Measurements from ENCODE around the gene PRKCD. TPM values are rescaled to one million over a fixed set of nuclear protein-coding genes. Genes with fewer than 3 reads are reported as not detected.

The PRKCD gene
- total RNA-seq, 1 donor from 2014 or later, result 10.6 TPM

GRCh38 chr3:53198996-53199395, 38.0 kb downstream of the PRKCD start:
- no peak for DNase-seq (ENCODE audit: low spot score)
- intact Hi-C loops (cut with DNase I), result no loop called here

- DNase-seq (ENCODE audit: low spot score), result no peak
- intact Hi-C loops (cut with DNase I), result no loop called here
Observed at GRCh38 chr3:53199834-53200233, 38.8 kb downstream of the PRKCD start.

- DNase-seq (ENCODE audit: low spot score), result no peak
- intact Hi-C loops (cut with DNase I), result no loop called here
Observed at GRCh38 chr3:53200501-53201498, 39.8 kb downstream of the PRKCD start.

- no peak for DNase-seq (ENCODE audit: low spot score)
- intact Hi-C loops (cut with DNase I), result no loop called here
Observed at GRCh38 chr3:53202331-53203015, 41.5 kb downstream of the PRKCD start.

GRCh38 chr3:53211706-53212702, 51.0 kb downstream of the PRKCD start:
- intact Hi-C loops (cut with DNase I), result no loop called here
- DNase-seq (ENCODE audit: low spot score), result peak; percentile 41

- intact Hi-C loops (cut with DNase I), result no loop called here
- peak; percentile 26 for DNase-seq (ENCODE audit: low spot score)
Observed at GRCh38 chr3:53213276-53213675, 52.3 kb downstream of the PRKCD start.

- intact Hi-C loops (cut with DNase I), result no loop called here
- DNase-seq (ENCODE audit: low spot score), result no peak
Observed at GRCh38 chr3:53215816-53216215, 54.8 kb downstream of the PRKCD start.

- no peak for DNase-seq (ENCODE audit: low spot score)
- intact Hi-C loops (cut with DNase I), result no loop called here
Observed at GRCh38 chr3:53216723-53217122, 55.7 kb downstream of the PRKCD start.

- no peak for DNase-seq (ENCODE audit: low spot score)
- intact Hi-C loops (cut with DNase I), result no loop called here
Observed at GRCh38 chr3:53217175-53217574, 56.2 kb downstream of the PRKCD start.

GRCh38 chr3:53218131-53218530, 57.1 kb downstream of the PRKCD start:
- intact Hi-C loops (cut with DNase I), result no loop called here
- DNase-seq (ENCODE audit: low spot score), result no peak

GRCh38 chr3:53219895-53220483, 59.0 kb downstream of the PRKCD start:
- DNase-seq (ENCODE audit: low spot score), result peak; percentile 94
- intact Hi-C loops (cut with DNase I), result loop anchor here (5.0 kb wide), 1 partner anchor 487 kb away; no protein-coding TSS in a partner anchor

- no peak for DNase-seq (ENCODE audit: low spot score)
- intact Hi-C loops (cut with DNase I), result loop anchor here (5.0 kb wide), 1 partner anchor 486 kb away; no protein-coding TSS in a partner anchor
Observed at GRCh38 chr3:53221345-53221744, 60.3 kb downstream of the PRKCD start.

GRCh38 chr3:53221827-53222182, 60.8 kb downstream of the PRKCD start:
- no peak for DNase-seq (ENCODE audit: low spot score)
- intact Hi-C loops (cut with DNase I), result loop anchor here (5.0 kb wide), 1 partner anchor 485 kb away; no protein-coding TSS in a partner anchor

- intact Hi-C loops (cut with DNase I), result loop anchor here (5.0 kb wide), 1 partner anchor 485 kb away; no protein-coding TSS in a partner anchor
- DNase-seq (ENCODE audit: low spot score), result no peak
Observed at GRCh38 chr3:53222183-53222901, 61.3 kb downstream of the PRKCD start.

- DNase-seq (ENCODE audit: low spot score), result peak; percentile 51
- intact Hi-C loops (cut with DNase I), result loop anchor here (5.0 kb wide), 1 partner anchor 484 kb away; no protein-coding TSS in a partner anchor
Observed at GRCh38 chr3:53223025-53223424, 62.0 kb downstream of the PRKCD start.

GRCh38 chr3:53223541-53223966, 62.5 kb downstream of the PRKCD start:
- intact Hi-C loops (cut with DNase I), result loop anchor here (5.0 kb wide), 1 partner anchor 484 kb away; no protein-coding TSS in a partner anchor
- DNase-seq (ENCODE audit: low spot score), result peak; percentile 69

- DNase-seq (ENCODE audit: low spot score), result peak; percentile 59
- intact Hi-C loops (cut with DNase I), result loop anchor here (5.0 kb wide), 1 partner anchor 483 kb away; no protein-coding TSS in a partner anchor
Observed at GRCh38 chr3:53224026-53224425, 63.0 kb downstream of the PRKCD start.

GRCh38 chr3:53224536-53224935, 63.5 kb downstream of the PRKCD start:
- DNase-seq (ENCODE audit: low spot score), result no peak
- intact Hi-C loops (cut with DNase I), result loop anchor here (5.0 kb wide), 1 partner anchor 483 kb away; no protein-coding TSS in a partner anchor

Data from cardiac septum (tissue), 1 donor.